Measurements from ENCODE around the gene TMEM270. TPM values are rescaled to one million over a fixed set of nuclear protein-coding genes. Genes with fewer than 3 reads are reported as not detected.

TMEM270 gene
- total RNA-seq, 1 experiment from 2014 or later: 1.1 TPM

DNA sequence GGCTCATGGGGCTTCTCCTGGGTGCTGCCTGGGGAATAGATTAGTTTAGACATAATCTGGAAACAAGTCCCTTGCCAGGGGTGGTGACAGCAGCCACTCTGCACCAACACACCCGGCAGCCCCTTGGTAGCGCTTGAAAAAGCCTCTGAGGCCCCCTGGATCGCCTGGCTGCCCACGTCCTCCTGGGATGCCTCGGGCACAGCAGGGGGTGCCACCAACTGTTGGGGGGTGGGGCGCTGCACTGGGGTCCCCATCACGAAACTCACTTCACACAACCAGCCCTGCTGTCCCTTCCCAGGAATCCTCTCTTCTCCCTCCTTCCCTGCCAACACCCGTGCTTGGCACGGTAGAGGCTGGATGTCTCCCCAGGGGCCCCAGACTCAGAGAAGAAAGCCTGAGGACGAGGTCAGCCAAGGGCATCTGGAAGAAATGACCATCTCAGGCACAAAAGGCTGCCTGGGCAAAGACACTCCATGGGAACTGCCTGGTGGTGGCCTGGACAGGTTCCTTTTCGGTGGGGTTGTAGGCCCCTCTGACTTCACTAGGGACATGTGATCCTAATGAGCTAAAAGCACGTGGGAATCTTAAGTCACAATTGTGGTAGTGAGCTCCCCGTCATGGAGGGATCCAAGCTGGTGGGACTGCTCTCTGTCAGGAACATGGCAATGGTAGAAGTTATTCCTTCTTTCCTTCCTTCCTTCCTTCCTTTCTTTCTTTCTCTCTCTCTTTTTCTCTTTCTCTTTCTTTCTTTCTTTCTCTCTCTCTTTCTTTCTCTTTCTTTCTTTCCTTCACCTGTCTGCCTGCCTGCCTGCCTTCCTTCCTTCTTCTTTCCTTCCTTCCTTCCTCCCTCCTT, 11.3 kb downstream of the TMEM270 start:
- Histone ChIP-seq H3K9ac (ENCODE audit: low read length) (no peak overlapping the region), H3K9me2 (ENCODE audit: insufficient read depth) (no peaks in the 10 kb centered on the region), H3K4me2 (ENCODE audit: low read length) (no peak overlapping the region), H2AFZ (ENCODE audit: low read depth, low read length, poor library complexity, severe bottlenecking) (no peak overlapping the region), H3K4me3 (replicated peaks in 1 of 2; ENCODE audit: low read depth in 1 of 2, low read length in 2 of 2) (no peak overlapping the region), H4K20me1 (ENCODE audit: insufficient read depth) (no peaks in the 10 kb centered on the region), H3K27me3 (ENCODE audit: insufficient read depth, low read length) (no peaks in the 10 kb centered on the region), H3K4me1 (ENCODE audit: control insufficient read depth in 1 of 2, insufficient read depth in 2 of 2, low read length in 2 of 2) (no peaks in the 10 kb centered on the region), H3K79me2 (ENCODE audit: insufficient read depth, low read length) (no peaks in the 10 kb centered on the region), H3K27ac (ENCODE audit: low read depth, low read length) (no peak overlapping the region), H3K9me3 (ENCODE audit: control insufficient read depth in 1 of 2, insufficient read depth in 1 of 2, low read depth in 1 of 2, low read length in 2 of 2) (no peaks in the 10 kb centered on the region), H3K36me3 (ENCODE audit: control insufficient read depth in 1 of 2, insufficient read depth in 2 of 2, low read length in 2 of 2) (no peaks in the 10 kb centered on the region)
- ATAC-seq (no peak), DNase-seq (ENCODE audit: low read depth, low spot score) (no peak)
- intact Hi-C loops (cut with micrococcal nuclease): no loop called here
- ChIA-PET RAD21 (ENCODE audit: low non-redundant PET in 1 of 2, low total read pairs in 2 of 2, uncharacterized antibody in 2 of 2, unreplicated experiment in 2 of 2) (no interaction called here), CTCF (no interaction called here), POLR2A (no interaction called here)
- no TSS peak for BruUV-seq (replicated peaks)
- TF ChIP-seq CEBPB (IDR thresholded peaks at IDR 0.05; ENCODE audit: low read depth) (no peak), EZH2phosphoT487 (IDR thresholded peaks at IDR 0.05; ENCODE audit: borderline replicate concordance) (no peak), POLR2A (IDR thresholded peaks at IDR 0.05; ENCODE audit: borderline replicate concordance, extremely low read depth, insufficient read depth, insufficient read length) (no peak), CTCF (IDR thresholded peaks at IDR 0.05 in 2 of 3, conservative IDR thresholded peaks at IDR 0.05 in 1 of 3; ENCODE audit: borderline replicate concordance in 1 of 3, insufficient read depth in 1 of 3, low read depth in 2 of 3, low read length in 2 of 3) (no peak), CBX3 (IDR thresholded peaks at IDR 0.05; ENCODE audit: low read depth) (no peak), TCF7L2 (IDR thresholded peaks at IDR 0.05; ENCODE audit: borderline replicate concordance, extremely low read depth, insufficient read depth, insufficient read length) (no peak), SIN3A (IDR thresholded peaks at IDR 0.05; ENCODE audit: low read depth) (no peak), JUND (IDR thresholded peaks at IDR 0.05) (no peak), POLR2AphosphoS5 (IDR thresholded peaks at IDR 0.05; ENCODE audit: low read depth, low read length) (no peak), RAD21 (IDR thresholded peaks at IDR 0.05; ENCODE audit: low read depth) (no peak), YY1 (IDR thresholded peaks at IDR 0.05; ENCODE audit: extremely low read depth, insufficient replicate concordance, low read depth, low read length) (no peak), EGR1 (IDR thresholded peaks at IDR 0.05; ENCODE audit: low read depth) (no peak), EZH2 (IDR thresholded peaks at IDR 0.05) (no peak), ELF1 (IDR thresholded peaks at IDR 0.05; ENCODE audit: borderline replicate concordance, low read depth) (no peak), ZFX (IDR thresholded peaks at IDR 0.05) (no peak), ZBTB33 (IDR thresholded peaks at IDR 0.05; ENCODE audit: extremely low read depth, insufficient replicate concordance, low read length) (no peak), SP1 (IDR thresholded peaks at IDR 0.05; ENCODE audit: low read depth) (no peak), SRF (IDR thresholded peaks at IDR 0.05; ENCODE audit: low read depth) (no peak)
- TF ChIP-seq, protein P1, sequence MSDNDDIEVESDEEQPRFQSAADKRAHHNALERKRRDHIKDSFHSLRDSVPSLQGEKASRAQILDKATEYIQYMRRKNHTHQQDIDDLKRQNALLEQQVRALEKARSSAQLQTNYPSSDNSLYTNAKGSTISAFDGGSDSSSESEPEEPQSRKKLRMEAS (IDR thresholded peaks at IDR 0.05): no peak
- TF ChIP-seq, protein P2, sequence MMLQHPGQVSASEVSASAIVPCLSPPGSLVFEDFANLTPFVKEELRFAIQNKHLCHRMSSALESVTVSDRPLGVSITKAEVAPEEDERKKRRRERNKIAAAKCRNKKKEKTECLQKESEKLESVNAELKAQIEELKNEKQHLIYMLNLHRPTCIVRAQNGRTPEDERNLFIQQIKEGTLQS (IDR thresholded peaks at IDR 0.05): no peak

Data from HCT116 (cell line).